Measurements from ENCODE around the gene NCOA7. TPM values are rescaled to one million over a fixed set of nuclear protein-coding genes. Genes with fewer than 3 reads are reported as not detected.

The NCOA7 gene
- total RNA-seq, 6 donors from 2014 or later, result 33.5 to 75.6 (median 48.9) TPM

DNA sequence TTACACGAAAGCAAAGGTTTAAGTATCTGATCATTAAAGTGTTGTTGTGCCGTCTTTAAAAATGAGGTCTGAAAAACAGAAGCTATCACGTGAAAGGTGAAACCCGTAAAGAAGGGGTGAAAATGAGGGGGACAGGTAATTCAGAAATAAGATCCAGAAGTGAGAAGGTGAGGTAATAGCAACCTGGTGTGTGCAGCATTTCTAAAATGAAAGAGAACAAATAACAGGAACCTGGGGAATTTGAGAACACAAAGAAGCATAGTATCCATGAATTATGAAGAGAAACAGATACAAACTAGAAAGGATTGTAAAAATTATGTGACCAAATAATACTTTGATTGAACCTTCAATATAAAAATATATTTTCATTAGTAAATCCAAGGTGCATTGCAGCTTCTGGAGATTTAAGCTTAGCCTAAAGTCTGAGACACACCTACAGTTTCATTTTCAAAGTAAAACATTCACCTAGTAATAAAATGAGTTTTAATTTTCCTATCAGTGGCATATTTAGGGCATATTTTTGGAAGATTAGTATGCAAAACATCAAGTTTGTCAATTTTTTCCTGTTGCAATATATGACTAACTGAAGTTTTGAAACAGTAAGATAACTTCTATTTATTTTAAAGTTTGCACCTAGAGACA is 39.9 kb upstream of the NCOA7 start:
- H3K4me1 ChIP-seq, result peaks cover 21 to 49% (median 29%) of the 10 kb centered on the region in 4 donors
- WGBS, 2 donors, result 31 to 44% methylated on average over 4 of the region's 4 CpGs
- no peaks in the 10 kb centered on the region for H3K36me3 ChIP-seq
- peaks cover 0 to 30% (median 9%) of the 10 kb centered on the region in 4 donors for H3K27me3 ChIP-seq
- TF ChIP-seq, protein P1, sequence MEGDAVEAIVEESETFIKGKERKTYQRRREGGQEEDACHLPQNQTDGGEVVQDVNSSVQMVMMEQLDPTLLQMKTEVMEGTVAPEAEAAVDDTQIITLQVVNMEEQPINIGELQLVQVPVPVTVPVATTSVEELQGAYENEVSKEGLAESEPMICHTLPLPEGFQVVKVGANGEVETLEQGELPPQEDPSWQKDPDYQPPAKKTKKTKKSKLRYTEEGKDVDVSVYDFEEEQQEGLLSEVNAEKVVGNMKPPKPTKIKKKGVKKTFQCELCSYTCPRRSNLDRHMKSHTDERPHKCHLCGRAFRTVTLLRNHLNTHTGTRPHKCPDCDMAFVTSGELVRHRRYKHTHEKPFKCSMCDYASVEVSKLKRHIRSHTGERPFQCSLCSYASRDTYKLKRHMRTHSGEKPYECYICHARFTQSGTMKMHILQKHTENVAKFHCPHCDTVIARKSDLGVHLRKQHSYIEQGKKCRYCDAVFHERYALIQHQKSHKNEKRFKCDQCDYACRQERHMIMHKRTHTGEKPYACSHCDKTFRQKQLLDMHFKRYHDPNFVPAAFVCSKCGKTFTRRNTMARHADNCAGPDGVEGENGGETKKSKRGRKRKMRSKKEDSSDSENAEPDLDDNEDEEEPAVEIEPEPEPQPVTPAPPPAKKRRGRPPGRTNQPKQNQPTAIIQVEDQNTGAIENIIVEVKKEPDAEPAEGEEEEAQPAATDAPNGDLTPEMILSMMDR (IDR thresholded peaks at IDR 0.05), result no peak
- TF ChIP-seq EP300 (IDR thresholded peaks at IDR 0.05) (no peak), POLR2AphosphoS5 (IDR thresholded peaks at IDR 0.05) (no peak), POLR2A (IDR thresholded peaks at IDR 0.05) (no peak)
- no peak overlapping the region for H3K27ac ChIP-seq
- ATAC-seq (ENCODE audit: low FRiP score in 2 of 2) (no peak), DNase-seq (no peak)
- peak overlapping the region in 2 of 4 donors; percentile 2 to 86 for H3K4me3 ChIP-seq
- no peaks in the 10 kb centered on the region for H3K9me3 ChIP-seq

DNA sequence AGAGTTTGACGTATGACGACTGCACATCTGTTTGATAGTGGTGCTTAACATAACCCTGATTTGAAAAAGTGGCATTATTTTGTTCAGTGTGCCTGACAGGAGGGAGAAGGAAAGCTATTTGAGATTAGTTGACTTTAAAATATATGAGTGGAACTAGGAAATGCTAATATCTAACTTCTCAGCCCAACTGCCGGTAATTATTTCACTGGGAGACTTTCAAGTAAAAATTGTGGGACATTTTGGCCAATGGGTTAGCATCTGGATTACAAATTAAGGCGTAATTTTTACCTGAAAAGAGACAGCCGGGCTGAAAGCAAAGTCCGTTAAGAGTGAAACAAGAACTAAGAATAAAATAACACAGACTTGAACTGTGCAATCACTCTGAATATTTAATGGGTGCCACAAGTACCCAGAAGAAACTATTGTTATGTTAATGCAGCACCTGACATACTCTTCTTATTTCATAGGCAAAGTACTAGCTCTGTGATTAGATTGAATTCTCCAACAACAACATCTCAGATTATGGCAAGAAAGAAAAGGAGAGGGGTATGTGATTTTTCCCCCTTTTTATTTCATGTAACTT is 39.3 kb upstream of the NCOA7 start:
- peak overlapping the region in 1 of 4 donors; percentile 3 for H3K27ac ChIP-seq
- no peak for ATAC-seq (ENCODE audit: low FRiP score in 2 of 2)
- TF ChIP-seq, protein P1 (IDR thresholded peaks at IDR 0.05), result no peak
- no peak for TF ChIP-seq POLR2A (IDR thresholded peaks at IDR 0.05)
- TF ChIP-seq EP300 (IDR thresholded peaks at IDR 0.05), result no peak
- no peak for TF ChIP-seq POLR2AphosphoS5 (IDR thresholded peaks at IDR 0.05)
- H3K4me1 ChIP-seq, result peaks cover 20 to 47% (median 29%) of the 10 kb centered on the region in 4 donors
- H3K4me3 ChIP-seq, result peak overlapping the region in 1 of 4 donors; percentile 2
- no peak for DNase-seq
- H3K27me3 ChIP-seq, result peaks cover 0 to 29% (median 8%) of the 10 kb centered on the region in 4 donors
- H3K36me3 ChIP-seq, result no peaks in the 10 kb centered on the region
- 60 to 70% methylated on average over 6 of the region's 6 CpGs for WGBS, 2 donors
- no peaks in the 10 kb centered on the region for H3K9me3 ChIP-seq

DNA sequence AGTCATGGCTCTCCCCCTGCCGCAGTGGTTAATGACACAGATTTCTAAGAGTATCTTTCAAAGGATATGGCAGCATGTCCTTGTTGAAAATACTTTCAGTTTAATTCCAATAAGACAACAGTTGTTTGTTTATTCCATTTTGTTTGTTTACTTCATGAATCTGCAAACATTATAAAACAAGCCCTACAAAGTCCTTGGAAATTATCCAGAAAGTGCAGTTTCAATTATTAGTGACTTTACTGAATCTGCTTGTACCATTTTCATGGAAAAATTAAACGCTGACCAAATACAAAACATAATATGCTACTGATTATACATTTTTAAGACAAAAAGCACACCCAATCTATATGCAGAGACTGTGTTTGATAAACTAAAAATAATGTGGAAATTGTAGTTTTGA is 38.0 kb upstream of the NCOA7 start:
- TF ChIP-seq POLR2AphosphoS5 (IDR thresholded peaks at IDR 0.05) (no peak), EP300 (IDR thresholded peaks at IDR 0.05) (no peak), POLR2A (IDR thresholded peaks at IDR 0.05) (no peak)
- TF ChIP-seq, protein P1 (IDR thresholded peaks at IDR 0.05), result no peak
- Histone ChIP-seq H3K27ac (no peak overlapping the region), H3K9me3 (no peaks in the 10 kb centered on the region), H3K36me3 (no peaks in the 10 kb centered on the region), H3K27me3 (peaks cover 0 to 15% (median 6%) of the 10 kb centered on the region in 4 donors), H3K4me3 (no peak overlapping the region), H3K4me1 (peaks cover 16 to 34% (median 20%) of the 10 kb centered on the region in 4 donors)
- WGBS, 2 donors, result 79 to 87% methylated on average over 2 of the region's 2 CpGs
- ATAC-seq (ENCODE audit: low FRiP score in 2 of 2), result no peak
- DNase-seq, result no peak

DNA sequence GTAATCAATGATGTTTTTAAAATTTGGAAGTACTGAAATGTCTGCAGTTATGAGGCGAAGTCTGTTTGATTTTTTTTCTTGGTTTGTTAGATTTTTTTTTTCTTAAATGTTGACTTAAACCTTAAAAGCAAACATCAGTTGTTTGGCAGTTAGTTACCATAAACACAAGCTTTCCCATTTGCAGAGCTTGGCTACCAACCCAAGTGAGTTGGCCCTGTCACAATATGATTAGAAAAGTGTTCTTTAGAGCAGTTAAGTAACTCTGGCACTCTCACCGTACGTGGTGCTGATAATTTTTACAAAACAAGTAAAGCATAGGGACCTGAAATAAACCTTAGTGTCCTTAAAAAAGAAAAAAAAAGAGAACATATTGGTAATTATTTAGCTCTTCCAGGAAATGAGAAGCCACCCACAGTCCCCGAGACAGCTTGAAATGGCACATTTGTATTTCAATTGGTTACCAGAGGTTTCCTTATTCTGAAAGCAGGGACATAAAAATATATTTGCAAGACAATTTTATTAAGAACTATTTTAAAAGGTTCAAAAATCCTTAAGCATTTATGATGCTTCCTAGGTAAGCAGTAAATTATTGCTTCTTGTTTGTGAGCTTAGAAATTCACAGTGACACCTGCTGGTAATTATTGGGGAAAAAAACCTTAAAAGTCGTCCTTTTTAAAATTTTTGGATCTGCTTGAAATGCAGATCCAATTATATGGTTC is 37.4 kb upstream of the NCOA7 start:
- TF ChIP-seq, protein P1 (IDR thresholded peaks at IDR 0.05), result peak in 3 of 6 experiments; percentile 21 to 39 (median 31)
- no peak for TF ChIP-seq EP300 (IDR thresholded peaks at IDR 0.05)
- ATAC-seq (ENCODE audit: low FRiP score in 2 of 2), result no peak
- WGBS, 2 donors, result 35 to 38% methylated on average over 5 of the region's 5 CpGs
- Histone ChIP-seq H3K27ac (no peak overlapping the region), H3K9me3 (no peaks in the 10 kb centered on the region), H3K4me1 (peaks cover 13 to 28% (median 16%) of the 10 kb centered on the region in 4 donors), H3K27me3 (peaks cover 0 to 9% (median 2%) of the 10 kb centered on the region in 4 donors), H3K36me3 (no peaks in the 10 kb centered on the region), H3K4me3 (no peak overlapping the region)
- no peak for DNase-seq

Data from upper lobe of left lung (tissue), 6 donors.